ENCODE results near the gene MTAP.

DNA sequence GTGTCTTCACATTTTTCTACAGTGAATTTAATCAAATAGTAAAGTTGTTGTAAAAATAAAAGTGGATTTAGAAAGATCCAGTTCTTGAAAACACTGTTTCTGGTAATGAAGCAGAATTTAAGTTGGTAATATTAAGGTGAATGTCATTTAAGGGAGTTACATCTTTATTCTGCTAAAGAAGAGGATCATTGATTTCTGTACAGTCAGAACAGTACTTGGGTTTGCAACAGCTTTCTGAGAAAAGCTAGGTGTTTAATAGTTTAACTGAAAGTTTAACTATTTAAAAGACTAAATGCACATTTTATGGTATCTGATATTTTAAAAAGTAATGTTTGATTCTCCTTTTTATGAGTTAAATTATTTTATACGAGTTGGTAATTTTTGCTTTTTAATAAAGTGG lies 60.4 kb downstream of the MTAP start:
- TF ChIP-seq, protein P1, sequence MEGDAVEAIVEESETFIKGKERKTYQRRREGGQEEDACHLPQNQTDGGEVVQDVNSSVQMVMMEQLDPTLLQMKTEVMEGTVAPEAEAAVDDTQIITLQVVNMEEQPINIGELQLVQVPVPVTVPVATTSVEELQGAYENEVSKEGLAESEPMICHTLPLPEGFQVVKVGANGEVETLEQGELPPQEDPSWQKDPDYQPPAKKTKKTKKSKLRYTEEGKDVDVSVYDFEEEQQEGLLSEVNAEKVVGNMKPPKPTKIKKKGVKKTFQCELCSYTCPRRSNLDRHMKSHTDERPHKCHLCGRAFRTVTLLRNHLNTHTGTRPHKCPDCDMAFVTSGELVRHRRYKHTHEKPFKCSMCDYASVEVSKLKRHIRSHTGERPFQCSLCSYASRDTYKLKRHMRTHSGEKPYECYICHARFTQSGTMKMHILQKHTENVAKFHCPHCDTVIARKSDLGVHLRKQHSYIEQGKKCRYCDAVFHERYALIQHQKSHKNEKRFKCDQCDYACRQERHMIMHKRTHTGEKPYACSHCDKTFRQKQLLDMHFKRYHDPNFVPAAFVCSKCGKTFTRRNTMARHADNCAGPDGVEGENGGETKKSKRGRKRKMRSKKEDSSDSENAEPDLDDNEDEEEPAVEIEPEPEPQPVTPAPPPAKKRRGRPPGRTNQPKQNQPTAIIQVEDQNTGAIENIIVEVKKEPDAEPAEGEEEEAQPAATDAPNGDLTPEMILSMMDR (tag by site-specific recombination; IDR thresholded peaks at IDR 0.05): no peak
- TF ChIP-seq ZNF302 (tag by site-specific recombination; IDR thresholded peaks at IDR 0.05; ENCODE audit: low read depth) (no peak), YY1 (tag by site-specific recombination; IDR thresholded peaks at IDR 0.05) (no peak), ZNF140 (tag by site-specific recombination; IDR thresholded peaks at IDR 0.05) (no peak)
